HepG2 (cell line): ENCODE measurements around the gene RAPH1. TPM values are rescaled to one million over a fixed set of nuclear protein-coding genes. Genes with fewer than 3 reads are reported as not detected.
A peak's percentile ranks its signal among the peaks of the same experiment; 100 is the strongest.

Experiments
- EEA1 ChIP-seq: sonication (generic); formaldehyde crosslinking; IDR thresholded peaks from 2 replicates; pipeline ENCODE4 v1.5.1; 2020; ENCODE audit warnings: mild to moderate bottlenecking, missing genetic modification reagents, borderline replicate concordance
- EHMT2 ChIP-seq: fragments of 200-600 bp; sonication (generic); IDR thresholded peaks from 2 replicates; pipeline ENCODE4 v1.7.0; 2017; ENCODE audit warnings: antibody characterized with exemption, low read depth, low read length, borderline replicate concordance
- FOXC1 ChIP-seq: sonication (generic); formaldehyde crosslinking; IDR thresholded peaks from 2 replicates; pipeline ENCODE4 v1.8.0; 2022; ENCODE audit warnings: mild to moderate bottlenecking, missing genetic modification reagents, borderline replicate concordance
- HDAC6 ChIP-seq: fragments of 200-600 bp; sonication (generic); IDR thresholded peaks from 2 replicates; pipeline ENCODE4 v1.7.0; 2017; ENCODE audit warnings: mild to moderate bottlenecking, antibody characterized with exemption, low read length, low read depth
- HHEX ChIP-seq: IDR thresholded peaks from 2 replicates; pipeline ENCODE4 v1.6.1; 2016; ENCODE audit warnings: control low read depth
- HMG20A ChIP-seq: IDR thresholded peaks from 2 replicates; pipeline ENCODE4 v1.6.1; 2016; ENCODE audit warnings: borderline replicate concordance
- HNRNPH1 ChIP-seq: fragments of 200-400 bp; formaldehyde crosslinking; optimal IDR thresholded peaks from 2 replicates; pipeline ENCODE3; 2017; ENCODE audit warnings: mild to moderate bottlenecking, low read depth, low read length
- KDM2A ChIP-seq: sonication (generic); formaldehyde crosslinking; IDR thresholded peaks from 2 replicates; pipeline ENCODE4 v1.4.0; 2020; ENCODE audit warnings: low read depth, missing genetic modification reagents, borderline replicate concordance
- MAFF ChIP-seq: IDR thresholded peaks from 2 replicates; pipeline ENCODE4 v1.6.1; 2011; ENCODE audit warnings: low read depth, low read length, improper control_type of control experiment
- POLR2AphosphoS2 ChIP-seq: IDR thresholded peaks from 2 replicates; pipeline ENCODE4 v1.6.1; 2011; ENCODE audit warnings: low read depth, low read length, improper control_type of control experiment
- SP140L ChIP-seq: sonication (generic); formaldehyde crosslinking; IDR thresholded peaks from 2 replicates; pipeline ENCODE4 v1.4.0; 2020; ENCODE audit warnings: missing genetic modification reagents, borderline replicate concordance
- TEAD2 ChIP-seq: sonication (generic); formaldehyde crosslinking; IDR thresholded peaks from 2 replicates; pipeline ENCODE4 v1.9.0; 2021; ENCODE audit warnings: missing genetic modification reagents
- TGIF2 ChIP-seq: IDR thresholded peaks from 2 replicates; pipeline ENCODE4 v1.6.1; 2016; ENCODE audit warnings: control low read depth, missing compliant biosample characterization
- TMF1 ChIP-seq: sonication (generic); formaldehyde crosslinking; IDR thresholded peaks from 2 replicates; pipeline ENCODE4 v1.8.1; 2022; ENCODE audit warnings: low read depth, missing genetic modification reagents
- ZBTB21 ChIP-seq: sonication (generic); formaldehyde crosslinking; IDR thresholded peaks from 2 replicates; pipeline ENCODE4 v1.4.0; 2020; ENCODE audit warnings: missing genetic modification reagents
- ZNF101 ChIP-seq: sonication (generic); formaldehyde crosslinking; IDR thresholded peaks from 2 replicates; pipeline ENCODE4 v1.4.0; 2020; ENCODE audit warnings: mild to moderate bottlenecking, low read depth, missing genetic modification reagents, borderline replicate concordance
- ZNF430 ChIP-seq: sonication (generic); formaldehyde crosslinking; IDR thresholded peaks from 2 replicates; pipeline ENCODE4 v1.9.0; 2021; ENCODE audit warnings: mild to moderate bottlenecking, missing genetic modification reagents
- ZNF468 ChIP-seq: sonication (generic); formaldehyde crosslinking; IDR thresholded peaks from 2 replicates; pipeline ENCODE4 v1.8.0; 2022; ENCODE audit warnings: mild to moderate bottlenecking, moderate library complexity, missing genetic modification reagents
- ZNF496 ChIP-seq: sonication (generic); formaldehyde crosslinking; IDR thresholded peaks from 2 replicates; pipeline ENCODE4 v1.8.1; 2023; ENCODE audit warnings: mild to moderate bottlenecking, moderate library complexity, missing genetic modification reagents; ENCODE audit not compliant: insufficient replicate concordance
- ZNF713 ChIP-seq: sonication (generic); formaldehyde crosslinking; IDR thresholded peaks from 2 replicates; pipeline ENCODE4 v1.4.0; 2020; ENCODE audit warnings: mild to moderate bottlenecking, missing genetic modification reagents
- ZNF792 ChIP-seq: IDR thresholded peaks from 2 replicates; pipeline ENCODE4 v1.6.1; 2016
- polyA plus RNA-seq, 8 experiments: library from polyadenylated mRNA; depleted of rRNA in 3 of 8; stranded (reverse) in 7 of 8; unstranded in 1 of 8; fragments of >200 nt; fragmentation: Illumina TruSeq in 4 of 8; extraction: Trizol in 4 of 8; gene quantifications; 2 replicates each; pipeline versions ENCODE4 v1.2.1 to v1.2.3, GENCODE V29; 2011 to 2016; ENCODE audit warnings: low read depth in 4 of 8, missing spikeins in 1 of 8, mixed read lengths in 1 of 8; ENCODE audit not compliant: insufficient read depth in 1 of 8
- total RNA-seq, 5 experiments: library from RNA; depleted of rRNA; stranded (reverse); fragments of >200 nt; fragmentation: Illumina TruSeq; extraction: Trizol; gene quantifications; 2 replicates each; pipeline ENCODE4 v1.2.3, GENCODE V29; 2016; ENCODE audit warnings: low read depth in 1 of 5
- TF ChIP-seq, protein P1 (sequence below): IDR thresholded peaks from 2 replicates; pipeline ENCODE4 v1.6.1; 2016
- TF ChIP-seq, protein P2 (sequence below): sonication (generic); formaldehyde crosslinking; IDR thresholded peaks from 2 replicates; pipeline ENCODE4 v1.9.0; 2021; ENCODE audit warnings: missing genetic modification reagents, borderline replicate concordance
- TF ChIP-seq, protein P3 (sequence below): sonication (generic); formaldehyde crosslinking; IDR thresholded peaks from 2 replicates; pipeline ENCODE4 v1.4.0; 2020; ENCODE audit warnings: missing genetic modification reagents

The RAPH1 gene
- total and polyA plus RNA-seq, 2 of the 13 experiments (the other 11 are each of a cell fraction or from before 2014, with no cell fraction given), result 5.3 to 6.7 TPM

DNA sequence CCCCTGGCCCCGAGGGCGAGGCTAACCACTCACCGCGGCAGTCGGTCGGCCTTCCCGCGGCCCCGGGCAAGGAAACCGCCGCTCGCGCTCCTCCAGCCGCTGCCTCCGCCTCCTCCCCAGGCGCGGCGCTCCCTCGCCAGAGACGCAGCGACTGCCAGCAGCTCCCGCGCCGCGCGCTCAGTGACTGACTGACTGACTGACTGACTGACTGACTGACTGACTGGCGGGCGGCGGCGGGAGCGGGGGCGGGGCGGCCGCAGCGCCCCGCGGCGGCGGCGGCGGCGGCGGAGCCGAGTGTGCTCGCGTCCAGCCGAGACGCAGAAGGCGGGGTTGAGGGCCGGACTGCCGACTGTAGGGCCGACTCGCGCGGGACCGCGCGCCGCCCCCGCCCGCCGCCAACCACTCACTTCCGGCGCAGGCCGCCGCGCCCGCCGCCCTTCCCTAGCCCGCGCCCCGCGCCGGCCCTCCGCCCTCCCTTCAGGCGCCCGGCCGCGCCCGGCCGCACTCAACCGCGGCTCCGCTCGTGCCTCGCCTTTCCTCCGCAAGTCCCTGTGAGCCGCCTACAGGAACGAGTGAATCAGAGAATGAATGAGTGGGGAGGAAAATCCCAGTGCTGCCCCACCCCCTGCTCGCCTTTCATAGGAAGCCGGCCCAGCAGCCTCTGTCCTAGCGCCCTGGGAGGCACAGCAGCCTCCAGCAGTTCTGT lies at the start of gene RAPH1 (continued):
- TF ChIP-seq ZNF430 (CRISPR knock-in tag), result 0 out of 2 replicates have a peak, but pooled peaks have one; percentile 12
- TF ChIP-seq HHEX (CRISPR knock-in tag), result no peak
- TF ChIP-seq KDM2A (CRISPR knock-in tag), result peak; percentile 60; the same call in 1 of the 2 replicates
- TF ChIP-seq TMF1 (CRISPR knock-in tag), result peak; percentile 31
- TF ChIP-seq HDAC6, result no peak
- no peak for TF ChIP-seq SP140L (CRISPR knock-in tag)
- TF ChIP-seq, protein P1, sequence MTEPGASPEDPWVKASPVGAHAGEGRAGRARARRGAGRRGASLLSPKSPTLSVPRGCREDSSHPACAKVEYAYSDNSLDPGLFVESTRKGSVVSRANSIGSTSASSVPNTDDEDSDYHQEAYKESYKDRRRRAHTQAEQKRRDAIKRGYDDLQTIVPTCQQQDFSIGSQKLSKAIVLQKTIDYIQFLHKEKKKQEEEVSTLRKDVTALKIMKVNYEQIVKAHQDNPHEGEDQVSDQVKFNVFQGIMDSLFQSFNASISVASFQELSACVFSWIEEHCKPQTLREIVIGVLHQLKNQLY (CRISPR knock-in tag), result no peak
- TF ChIP-seq ZNF792 (CRISPR knock-in tag), result no peak
- TF ChIP-seq POLR2AphosphoS2, result no peak
- no peak for TF ChIP-seq EHMT2
- no peak; the same call in 1 of the 2 replicates for TF ChIP-seq TEAD2
- TF ChIP-seq ZNF468 (CRISPR knock-in tag), result peak; percentile 65; the same call in 1 of the 2 replicates
- TF ChIP-seq HNRNPH1, result no peak
- peak; percentile 26; the same call in 1 of the 2 replicates for TF ChIP-seq TGIF2 (CRISPR knock-in tag)
- no peak for TF ChIP-seq ZNF496 (CRISPR knock-in tag)
- TF ChIP-seq MAFF, result no peak
- TF ChIP-seq EEA1, result no peak
- TF ChIP-seq FOXC1 (CRISPR knock-in tag), result peak; percentile 21
- no peak for TF ChIP-seq ZBTB21 (CRISPR knock-in tag)
- TF ChIP-seq ZNF101 (CRISPR knock-in tag), result no peak
- TF ChIP-seq, protein P2, sequence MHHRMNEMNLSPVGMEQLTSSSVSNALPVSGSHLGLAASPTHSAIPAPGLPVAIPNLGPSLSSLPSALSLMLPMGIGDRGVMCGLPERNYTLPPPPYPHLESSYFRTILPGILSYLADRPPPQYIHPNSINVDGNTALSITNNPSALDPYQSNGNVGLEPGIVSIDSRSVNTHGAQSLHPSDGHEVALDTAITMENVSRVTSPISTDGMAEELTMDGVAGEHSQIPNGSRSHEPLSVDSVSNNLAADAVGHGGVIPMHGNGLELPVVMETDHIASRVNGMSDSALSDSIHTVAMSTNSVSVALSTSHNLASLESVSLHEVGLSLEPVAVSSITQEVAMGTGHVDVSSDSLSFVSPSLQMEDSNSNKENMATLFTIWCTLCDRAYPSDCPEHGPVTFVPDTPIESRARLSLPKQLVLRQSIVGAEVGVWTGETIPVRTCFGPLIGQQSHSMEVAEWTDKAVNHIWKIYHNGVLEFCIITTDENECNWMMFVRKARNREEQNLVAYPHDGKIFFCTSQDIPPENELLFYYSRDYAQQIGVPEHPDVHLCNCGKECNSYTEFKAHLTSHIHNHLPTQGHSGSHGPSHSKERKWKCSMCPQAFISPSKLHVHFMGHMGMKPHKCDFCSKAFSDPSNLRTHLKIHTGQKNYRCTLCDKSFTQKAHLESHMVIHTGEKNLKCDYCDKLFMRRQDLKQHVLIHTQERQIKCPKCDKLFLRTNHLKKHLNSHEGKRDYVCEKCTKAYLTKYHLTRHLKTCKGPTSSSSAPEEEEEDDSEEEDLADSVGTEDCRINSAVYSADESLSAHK, result no peak
- TF ChIP-seq ZNF713 (CRISPR knock-in tag), result no peak
- TF ChIP-seq, protein P3, sequence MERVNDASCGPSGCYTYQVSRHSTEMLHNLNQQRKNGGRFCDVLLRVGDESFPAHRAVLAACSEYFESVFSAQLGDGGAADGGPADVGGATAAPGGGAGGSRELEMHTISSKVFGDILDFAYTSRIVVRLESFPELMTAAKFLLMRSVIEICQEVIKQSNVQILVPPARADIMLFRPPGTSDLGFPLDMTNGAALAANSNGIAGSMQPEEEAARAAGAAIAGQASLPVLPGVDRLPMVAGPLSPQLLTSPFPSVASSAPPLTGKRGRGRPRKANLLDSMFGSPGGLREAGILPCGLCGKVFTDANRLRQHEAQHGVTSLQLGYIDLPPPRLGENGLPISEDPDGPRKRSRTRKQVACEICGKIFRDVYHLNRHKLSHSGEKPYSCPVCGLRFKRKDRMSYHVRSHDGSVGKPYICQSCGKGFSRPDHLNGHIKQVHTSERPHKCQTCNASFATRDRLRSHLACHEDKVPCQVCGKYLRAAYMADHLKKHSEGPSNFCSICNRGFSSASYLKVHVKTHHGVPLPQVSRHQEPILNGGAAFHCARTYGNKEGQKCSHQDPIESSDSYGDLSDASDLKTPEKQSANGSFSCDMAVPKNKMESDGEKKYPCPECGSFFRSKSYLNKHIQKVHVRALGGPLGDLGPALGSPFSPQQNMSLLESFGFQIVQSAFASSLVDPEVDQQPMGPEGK (CRISPR knock-in tag), result peak; percentile 27; the same call in 1 of the 2 replicates
- 0 out of 2 replicates have a peak, but pooled peaks have one; percentile 15 for TF ChIP-seq HMG20A
